HG02852 (cell line): Measurements from ENCODE around the gene ZNF646.
A peak's percentile ranks its signal among the peaks of the same experiment; 100 is the strongest.

Source experiments
- ATAC-seq: cut with Tn5 transposase; IDR thresholded peaks from one replicate; pipeline ENCODE4 v1.9.1; 2021; ENCODE audit warnings: mild to moderate bottlenecking, moderate library complexity; ENCODE audit not compliant: unreplicated experiment

The ZNF646 gene

DNA sequence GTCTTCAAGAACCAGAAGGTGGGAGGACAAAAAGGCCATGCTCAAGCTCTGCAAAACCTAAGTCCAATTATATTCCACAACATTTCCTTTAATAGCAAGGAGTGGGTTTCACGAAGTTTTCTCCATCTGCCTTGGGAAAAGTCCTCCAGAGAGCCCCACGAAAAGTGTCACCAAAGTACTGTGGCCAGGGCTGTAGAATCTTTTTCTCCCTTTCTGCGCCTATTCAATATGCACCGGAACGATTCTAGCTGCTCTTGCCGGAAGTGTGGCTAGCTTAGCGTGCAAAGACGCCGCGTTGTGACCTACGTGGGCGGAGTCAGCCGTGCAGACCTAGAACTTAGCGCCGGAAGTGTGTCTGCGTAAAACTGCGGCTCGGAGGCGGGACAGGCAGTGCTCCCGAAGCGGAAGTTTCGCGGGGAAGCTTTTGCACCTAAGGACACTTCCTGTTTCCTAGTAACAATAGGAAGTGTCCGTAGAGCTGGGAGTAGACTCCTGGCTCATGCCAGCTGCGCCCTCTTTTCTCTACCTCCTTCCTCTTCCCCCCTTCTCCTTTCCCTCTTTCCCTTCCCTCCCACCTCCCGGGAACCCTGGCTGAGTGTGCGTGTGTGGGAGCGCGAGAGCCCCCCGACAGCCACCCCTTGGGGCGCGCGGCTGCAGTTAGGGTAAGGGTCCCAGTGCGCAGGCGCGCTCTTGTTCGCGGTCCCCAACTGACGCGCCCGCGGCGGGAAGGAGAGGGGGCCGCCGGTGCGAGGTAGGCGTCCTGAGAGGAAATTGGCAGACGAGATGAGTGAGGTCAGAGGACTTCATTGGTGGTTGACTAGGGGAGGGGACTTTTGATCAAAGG lies at the start of gene ZNF646, which contains the start of gene ZNF668:
Gene ZNF646 (plus strand): TSS at position 453 of the 844 bp plus-strand sequence. CDS start 1,903 bp downstream, outside the sequence.
Gene ZNF668 (minus strand): TSS at position 271 of the 844 bp plus-strand sequence. CDS start 9,781 bp downstream, outside the sequence.
- ATAC-seq: peak; percentile 74

DNA sequence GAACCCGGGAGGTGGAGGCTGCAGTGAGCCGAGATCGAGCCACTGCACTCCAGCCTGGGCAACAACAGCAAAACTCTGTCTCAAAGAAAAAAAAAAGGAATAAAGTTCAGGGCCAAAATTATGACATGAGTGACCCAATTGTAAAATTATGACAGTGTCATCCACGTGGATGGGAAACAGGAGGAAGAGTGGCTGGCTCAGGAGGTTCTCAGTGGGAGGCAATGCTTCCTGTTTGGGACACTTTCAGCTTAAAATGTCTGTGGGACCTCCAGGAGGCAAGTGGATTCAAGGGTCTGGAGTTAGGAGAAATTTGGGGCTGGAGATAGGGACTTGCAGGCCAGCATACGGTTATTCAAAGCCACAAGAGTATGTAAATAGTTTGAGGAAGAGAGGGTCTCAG lies 48.9 kb upstream of the ZNF646 start:
- ATAC-seq: no peak

DNA sequence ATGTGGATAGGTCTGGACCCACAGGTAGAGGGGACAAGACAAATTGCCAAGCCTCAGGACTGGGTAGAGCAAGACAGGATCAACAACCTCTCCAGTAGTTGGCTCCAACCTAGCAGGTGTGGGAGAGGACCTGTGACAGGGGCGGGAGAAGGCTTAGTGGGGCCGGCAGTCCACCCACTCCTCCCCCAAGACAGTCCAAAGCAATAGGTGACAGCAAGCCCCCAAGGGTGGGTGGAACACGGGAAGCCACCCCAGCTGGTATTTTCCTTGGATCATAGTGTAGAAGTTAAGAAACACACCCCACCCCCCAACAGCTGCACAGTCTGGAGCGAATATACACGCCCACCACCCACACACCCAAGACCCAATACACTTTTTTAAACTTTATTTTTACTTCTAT lies 45.0 kb upstream of the ZNF646 start:
- ATAC-seq: no peak

DNA sequence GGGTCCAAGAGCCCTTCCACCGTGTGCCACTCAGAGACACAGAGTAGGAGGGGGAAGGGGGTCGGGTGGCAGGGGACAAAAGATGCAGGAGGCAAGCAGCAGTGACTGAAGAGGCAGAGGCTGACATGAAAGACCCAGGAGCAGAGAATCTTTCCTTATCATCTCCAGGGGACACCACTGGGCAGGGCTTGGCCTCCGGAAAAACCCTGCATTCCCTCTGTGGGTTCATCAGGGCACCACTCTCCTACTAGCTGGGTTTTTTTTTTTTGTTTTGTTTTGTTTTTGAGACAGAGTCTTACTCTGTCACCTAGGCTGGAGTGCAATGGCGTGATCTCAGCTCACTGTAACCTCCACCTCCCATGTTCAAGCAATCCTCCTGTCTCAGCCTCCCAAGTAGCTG lies 42.9 kb upstream of the ZNF646 start:
- no peak for ATAC-seq

DNA sequence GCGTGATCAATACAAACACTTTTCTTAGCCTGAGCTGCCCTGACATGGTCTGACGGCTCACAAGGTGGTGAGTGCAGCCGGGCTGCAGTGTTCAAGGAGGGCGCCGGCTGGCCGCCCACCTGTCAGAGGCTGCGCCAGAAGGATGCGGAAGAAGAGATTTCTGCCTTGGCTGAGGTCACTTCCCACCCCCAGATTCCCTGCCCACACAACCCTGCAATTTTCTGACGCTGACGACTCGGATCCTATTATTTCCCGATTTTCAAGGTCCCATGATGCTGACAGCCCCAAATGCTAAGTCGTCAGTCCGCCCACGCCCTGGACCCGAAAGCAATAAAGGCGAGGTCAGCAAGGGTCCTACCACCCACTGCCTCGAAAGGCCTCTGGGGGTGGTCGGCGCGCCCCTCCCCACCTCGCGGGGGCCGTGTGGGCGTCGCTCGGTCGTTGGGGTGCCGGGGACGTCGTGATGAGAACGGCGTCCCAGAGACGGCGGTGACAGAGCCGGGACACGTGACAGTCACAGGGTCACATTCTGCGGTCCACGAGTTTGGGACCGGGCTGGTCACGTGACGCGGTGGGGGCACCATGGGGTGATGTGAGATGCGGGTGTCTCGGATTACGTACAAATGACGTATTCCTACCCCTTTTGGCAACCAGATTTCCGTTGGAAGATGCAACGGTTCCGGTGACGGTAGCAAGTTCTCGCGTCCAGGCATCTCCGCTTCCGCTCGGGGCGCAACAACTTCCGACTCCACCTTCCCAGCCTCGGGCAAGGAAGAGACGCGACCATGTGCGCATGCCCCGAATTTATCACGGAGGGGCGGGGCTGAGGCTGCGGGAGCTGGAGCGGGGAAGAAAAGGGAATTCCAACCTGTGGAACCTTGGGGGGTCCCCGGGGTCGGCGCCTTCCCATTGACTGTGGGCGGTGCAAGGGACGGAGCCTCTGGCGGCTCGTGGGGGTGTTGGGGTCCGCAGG lies 41.2 kb upstream of the ZNF646 start, which contains the start of gene STX4:
Gene STX4 (plus strand): TSS at position 823 of the 973 bp plus-strand sequence. CDS start 248 bp downstream, outside the sequence.
- peak; percentile 79 for ATAC-seq

DNA sequence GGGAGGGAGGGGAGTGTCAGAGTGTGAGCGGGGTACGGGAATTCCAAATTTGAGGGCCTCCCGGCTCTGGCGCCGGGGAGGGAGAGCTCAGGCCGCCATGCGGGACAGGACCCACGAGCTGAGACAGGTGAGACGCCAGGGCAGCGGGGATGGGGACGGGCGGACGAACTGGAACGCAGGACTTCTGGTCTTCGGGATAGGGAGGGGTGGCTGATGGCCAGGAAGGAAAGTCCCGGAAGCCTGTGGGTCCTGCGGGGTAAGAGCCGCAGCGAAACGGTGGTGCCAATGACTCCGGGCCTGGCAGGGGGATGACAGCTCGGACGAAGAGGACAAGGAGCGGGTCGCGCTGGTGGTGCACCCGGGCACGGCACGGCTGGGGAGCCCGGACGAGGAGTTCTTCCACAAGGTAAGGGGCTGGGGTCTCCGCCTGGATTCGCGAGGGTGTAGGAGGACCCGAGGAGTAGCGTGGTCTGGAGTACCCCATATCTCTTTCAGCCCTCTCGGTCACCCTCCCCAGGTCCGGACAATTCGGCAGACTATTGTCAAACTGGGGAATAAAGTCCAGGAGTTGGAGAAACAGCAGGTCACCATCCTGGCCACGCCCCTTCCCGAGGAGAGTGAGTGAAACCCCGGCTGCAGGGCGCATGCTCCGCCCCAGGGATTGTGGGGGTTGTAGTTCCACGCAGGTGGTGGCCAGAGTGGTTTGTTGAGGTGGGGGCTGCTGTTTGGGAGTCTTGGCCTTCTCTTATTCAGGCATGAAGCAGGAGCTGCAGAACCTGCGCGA lies 40.3 kb upstream of the ZNF646 start:
- ATAC-seq: peak; percentile 41

- ATAC-seq: no peak
These were observed 37.5 kb upstream of the ZNF646 start for GRCh38 chr16:31036691-31037090.

DNA sequence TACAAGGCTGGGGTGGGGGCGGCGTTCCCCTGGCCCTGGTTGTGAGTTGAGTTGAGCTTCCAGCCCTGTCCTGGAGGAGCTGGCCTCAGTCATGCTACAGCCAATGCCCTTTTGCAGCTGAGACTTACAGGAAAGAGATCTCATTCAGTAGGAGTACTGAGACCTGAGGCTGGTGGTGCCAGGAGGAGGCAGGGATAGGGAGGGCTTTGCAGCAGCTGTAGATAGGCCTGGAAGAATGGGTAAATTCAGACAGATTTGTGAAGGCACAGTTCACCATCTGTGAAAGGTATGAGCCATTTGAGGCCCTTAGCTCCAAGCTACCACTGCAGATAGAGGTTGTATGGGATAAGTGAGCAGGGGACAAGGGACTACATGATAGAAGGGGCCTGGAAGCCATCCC lies 35.2 kb upstream of the ZNF646 start:
- no peak for ATAC-seq

DNA sequence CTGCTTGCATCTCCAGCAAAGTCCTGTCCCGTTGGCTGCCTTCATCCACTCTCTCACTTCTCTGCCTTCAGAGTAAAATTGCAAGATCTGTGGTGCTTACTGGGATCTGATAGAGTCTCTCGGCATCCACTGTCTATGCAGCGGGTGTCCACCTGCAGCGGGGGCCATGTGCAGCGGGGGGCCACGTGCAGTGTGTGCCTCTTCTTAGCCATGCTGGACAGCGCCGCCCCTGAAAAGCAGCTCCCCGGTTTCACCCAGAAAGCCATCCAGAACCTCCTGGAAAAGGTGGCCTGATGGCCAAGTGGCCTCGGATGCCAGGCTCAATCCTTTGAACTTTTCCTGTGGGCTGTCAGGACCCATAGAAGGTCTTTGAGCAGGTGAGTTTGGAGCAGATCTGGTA lies 31.4 kb upstream of the ZNF646 start:
- ATAC-seq: no peak

DNA sequence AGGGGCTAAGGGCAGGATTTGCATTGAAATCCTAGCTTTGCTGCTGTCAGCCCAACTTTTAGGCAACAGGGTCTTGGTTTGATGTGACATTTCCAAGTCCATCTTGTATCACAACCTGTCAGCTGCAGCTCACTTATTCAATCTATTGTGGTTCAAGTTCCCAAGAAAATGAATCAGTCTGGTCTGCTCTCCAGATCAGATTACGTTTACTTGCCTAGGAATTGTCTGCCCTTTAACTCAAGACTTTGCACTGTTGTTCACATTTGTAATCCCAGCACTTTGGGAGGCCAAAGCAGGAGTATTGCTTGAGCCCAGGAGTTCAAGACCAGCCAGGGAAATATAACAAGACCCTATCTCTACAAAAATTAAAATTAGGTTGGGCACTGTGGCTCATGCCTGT lies 30.9 kb upstream of the ZNF646 start:
- ATAC-seq: no peak

DNA sequence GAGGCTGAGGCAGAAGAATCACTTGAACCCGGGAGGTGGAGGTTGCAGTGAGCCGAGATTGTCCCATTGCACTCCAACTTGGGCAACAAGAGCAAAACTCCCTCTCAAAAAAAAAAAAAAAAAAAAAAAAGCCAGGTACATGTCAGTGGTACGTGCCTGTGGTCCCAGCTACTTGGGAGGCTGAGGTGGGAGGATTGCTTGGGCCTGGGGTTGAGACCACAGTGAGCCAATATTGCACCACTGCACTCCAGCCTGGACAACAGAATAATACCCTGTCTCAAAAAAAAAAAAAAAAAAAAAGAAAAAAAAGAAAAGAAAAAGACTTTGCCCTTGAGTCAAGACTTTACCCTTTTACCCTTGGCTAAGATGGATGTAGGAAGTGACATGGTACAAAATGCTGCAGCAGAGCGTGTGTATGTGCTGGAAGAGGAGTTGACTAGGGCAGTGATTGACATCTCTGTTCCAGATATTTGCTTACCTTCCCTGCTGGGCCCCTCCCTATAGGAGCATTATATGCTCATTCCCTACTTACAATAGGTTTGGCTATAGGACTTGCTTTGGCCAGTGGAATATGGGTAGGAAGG lies 30.2 kb upstream of the ZNF646 start:
- ATAC-seq: no peak

GRCh38 chr16:31050280-31051030 lies 23.8 kb upstream of the ZNF646 start:
- no peak for ATAC-seq

DNA sequence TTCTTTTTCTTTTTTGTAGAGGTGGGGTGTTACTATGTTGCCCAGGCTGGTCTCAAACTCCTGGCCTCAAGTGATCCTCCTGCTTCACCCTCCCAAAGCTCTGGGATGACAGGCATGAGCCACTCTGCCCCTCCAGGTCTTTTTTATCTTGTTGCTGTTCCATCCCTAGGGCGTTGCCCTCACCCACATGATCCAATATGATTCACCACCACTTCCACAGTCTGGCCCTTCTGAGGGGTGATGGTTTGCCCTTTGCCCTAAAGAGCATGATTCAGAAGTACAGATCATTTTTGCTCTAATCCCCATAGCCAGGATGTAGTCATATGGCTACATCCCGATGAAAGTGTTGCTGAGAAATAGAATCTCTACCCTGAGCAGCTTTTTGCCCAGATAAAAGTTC lies 22.1 kb upstream of the ZNF646 start:
- ATAC-seq: no peak

GRCh38 chr16:31055613-31056012 lies 18.6 kb upstream of the ZNF646 start:
- ATAC-seq: no peak

- ATAC-seq: no peak
These were observed 13.0 kb upstream of the ZNF646 start for GRCh38 chr16:31061126-31061812.

DNA sequence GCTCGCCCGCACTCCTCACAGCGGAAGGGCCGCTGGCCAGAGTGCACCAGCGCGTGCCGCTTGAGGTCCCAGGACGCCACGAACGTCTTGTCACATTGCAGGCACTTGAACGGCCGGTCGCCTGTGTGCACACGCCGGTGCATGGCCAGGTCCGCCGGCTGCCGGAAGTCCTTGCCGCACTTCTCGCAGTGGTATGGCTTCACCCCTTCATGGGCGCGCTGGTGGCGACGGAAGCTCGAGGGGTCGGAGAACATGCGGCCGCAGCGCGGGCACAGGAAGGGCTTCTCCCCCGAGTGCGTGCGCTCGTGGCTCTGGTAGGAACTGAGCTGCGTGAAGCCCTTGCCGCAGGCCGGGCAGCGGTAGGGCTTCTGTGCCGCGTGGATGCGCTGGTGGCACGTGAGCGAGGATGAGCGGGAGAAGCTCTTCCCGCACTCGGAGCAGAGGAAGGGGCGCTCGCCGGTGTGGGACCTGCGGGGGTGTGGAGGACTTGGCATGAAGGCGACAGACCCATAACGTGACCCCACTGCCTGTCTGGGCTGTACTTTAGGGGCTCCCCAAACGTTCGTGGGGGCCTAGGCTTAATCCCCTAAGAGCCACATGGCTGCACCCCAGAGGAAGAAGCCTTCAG lies 12.3 kb upstream of the ZNF646 start:
- ATAC-seq: no peak

DNA sequence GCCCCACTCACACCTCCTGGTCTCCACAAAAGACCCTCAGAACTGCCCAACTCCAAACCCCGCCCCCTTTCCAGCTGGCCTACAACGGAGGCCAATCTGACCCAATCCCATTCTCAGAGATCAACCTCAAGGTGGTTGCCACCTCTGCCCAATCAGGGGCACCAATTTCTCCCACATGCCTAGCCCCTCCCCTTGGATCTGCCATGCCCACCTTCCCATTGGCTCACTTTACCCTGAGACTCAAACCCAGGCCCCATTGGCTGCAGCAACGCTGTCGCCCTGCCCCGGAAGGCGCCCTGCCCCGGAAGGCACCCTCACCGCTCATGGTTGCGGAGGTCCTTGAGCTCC lies 10.8 kb upstream of the ZNF646 start:
- no peak for ATAC-seq

DNA sequence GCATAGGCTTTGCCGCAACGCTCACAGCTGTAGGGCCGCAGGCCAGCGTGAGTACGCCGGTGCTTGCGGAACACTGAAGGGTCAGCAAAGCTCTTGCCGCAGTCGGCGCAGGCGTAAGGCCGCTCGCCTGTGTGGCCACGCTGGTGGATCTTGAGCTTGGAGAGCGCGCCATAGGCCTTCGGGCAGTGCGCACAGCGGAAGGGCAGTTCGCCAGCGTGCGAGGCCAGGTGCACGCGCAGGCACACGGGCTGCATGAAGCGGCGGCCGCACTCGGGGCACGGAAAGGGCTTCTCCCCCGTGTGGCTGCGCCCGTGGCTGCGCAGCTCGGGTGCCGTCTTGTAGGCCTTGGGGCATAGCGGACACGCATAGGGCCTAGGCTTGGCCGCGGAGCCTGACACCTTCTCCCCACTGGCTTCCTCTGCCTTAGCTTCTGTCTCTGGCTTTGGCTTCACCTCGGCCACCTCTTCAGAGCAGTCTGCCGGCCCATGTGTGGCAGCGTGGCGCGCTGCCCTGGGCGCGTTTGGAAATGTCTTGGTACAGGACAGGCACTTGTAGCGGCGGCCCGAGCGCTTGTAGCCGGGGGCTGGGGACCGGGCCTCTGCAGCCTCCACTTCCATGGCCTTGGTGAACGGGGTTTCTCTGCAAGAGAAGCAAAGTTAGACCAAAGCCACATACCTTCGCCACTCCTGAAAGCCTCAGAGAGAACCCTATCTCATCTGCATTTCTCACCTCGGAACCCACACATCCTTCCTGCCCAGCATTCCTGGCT lies 10.2 kb upstream of the ZNF646 start:
- no peak for ATAC-seq
